ENCODE data around the gene KMT2C. TPM values are rescaled to one million over a fixed set of nuclear protein-coding genes. Genes with fewer than 3 reads are reported as not detected.

KMT2C gene
- total and polyA plus RNA-seq, 10 of the 15 experiments (the other 5 are each of a cell fraction or from before 2014, with no cell fraction given) = 3.3 to 45.2 (median 19.2) TPM

DNA sequence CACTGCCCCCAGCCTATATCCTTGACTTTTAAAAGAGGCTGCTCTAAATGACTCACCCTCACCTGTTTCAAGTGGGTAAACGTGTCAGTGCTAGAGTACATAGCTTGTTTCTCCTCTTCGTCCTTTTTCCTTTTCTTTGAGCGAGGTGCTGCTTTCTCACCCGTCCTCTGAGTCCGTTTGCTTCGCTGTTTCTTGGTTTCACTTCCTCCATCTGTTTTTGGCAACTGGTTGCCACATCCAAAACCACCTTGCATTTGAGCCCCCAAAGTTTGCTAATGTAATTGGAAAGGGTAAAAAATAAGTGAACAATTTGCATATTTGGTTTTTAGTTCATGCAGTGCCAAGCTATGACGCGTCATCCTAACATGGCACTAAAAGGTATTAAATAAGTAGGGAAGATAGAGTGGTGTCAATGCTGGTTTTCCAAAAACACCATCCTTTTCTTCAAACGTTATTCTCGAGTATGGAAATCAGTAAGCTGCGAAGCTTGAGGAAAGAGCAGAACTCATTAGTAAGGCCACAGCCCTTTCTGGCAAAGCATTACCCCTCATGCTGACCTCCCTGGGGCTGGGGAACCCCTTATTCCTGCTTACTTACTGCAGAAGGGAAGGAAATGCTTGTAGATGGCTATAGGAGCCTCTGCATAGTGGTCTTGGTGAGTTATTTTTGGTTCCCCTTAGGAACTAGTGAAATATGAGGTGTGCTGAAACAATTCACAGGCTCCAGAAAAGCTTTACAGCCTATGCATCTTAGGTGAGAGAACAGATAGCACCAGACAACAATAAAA, 276.8 kb downstream of the KMT2C start (continued):
- TF ChIP-seq EED (IDR thresholded peaks at IDR 0.05; ENCODE audit: low read depth) = peak; percentile 94
- TF ChIP-seq POLR2AphosphoS2 (IDR thresholded peaks at IDR 0.05; ENCODE audit: low read depth, low read length) = no peak
- TF ChIP-seq, protein P1, sequence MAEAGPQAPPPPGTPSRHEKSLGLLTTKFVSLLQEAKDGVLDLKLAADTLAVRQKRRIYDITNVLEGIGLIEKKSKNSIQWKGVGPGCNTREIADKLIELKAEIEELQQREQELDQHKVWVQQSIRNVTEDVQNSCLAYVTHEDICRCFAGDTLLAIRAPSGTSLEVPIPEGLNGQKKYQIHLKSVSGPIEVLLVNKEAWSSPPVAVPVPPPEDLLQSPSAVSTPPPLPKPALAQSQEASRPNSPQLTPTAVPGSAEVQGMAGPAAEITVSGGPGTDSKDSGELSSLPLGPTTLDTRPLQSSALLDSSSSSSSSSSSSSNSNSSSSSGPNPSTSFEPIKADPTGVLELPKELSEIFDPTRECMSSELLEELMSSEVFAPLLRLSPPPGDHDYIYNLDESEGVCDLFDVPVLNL (IDR thresholded peaks at IDR 0.05; ENCODE audit: low read depth, low read length) = no peak
- no peak for TF ChIP-seq SUZ12 (IDR thresholded peaks at IDR 0.05; ENCODE audit: unreplicated experiment)
- no peak for TF ChIP-seq CHD1 (IDR thresholded peaks at IDR 0.05; ENCODE audit: low read depth, low read length)
- no peak for TF ChIP-seq STAT3 (IDR thresholded peaks at IDR 0.05; ENCODE audit: low read depth, low read length)
- TF ChIP-seq, protein P2, sequence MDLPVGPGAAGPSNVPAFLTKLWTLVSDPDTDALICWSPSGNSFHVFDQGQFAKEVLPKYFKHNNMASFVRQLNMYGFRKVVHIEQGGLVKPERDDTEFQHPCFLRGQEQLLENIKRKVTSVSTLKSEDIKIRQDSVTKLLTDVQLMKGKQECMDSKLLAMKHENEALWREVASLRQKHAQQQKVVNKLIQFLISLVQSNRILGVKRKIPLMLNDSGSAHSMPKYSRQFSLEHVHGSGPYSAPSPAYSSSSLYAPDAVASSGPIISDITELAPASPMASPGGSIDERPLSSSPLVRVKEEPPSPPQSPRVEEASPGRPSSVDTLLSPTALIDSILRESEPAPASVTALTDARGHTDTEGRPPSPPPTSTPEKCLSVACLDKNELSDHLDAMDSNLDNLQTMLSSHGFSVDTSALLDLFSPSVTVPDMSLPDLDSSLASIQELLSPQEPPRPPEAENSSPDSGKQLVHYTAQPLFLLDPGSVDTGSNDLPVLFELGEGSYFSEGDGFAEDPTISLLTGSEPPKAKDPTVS (IDR thresholded peaks at IDR 0.05; ENCODE audit: low read depth, low read length) = no peak
- TF ChIP-seq, protein P3, sequence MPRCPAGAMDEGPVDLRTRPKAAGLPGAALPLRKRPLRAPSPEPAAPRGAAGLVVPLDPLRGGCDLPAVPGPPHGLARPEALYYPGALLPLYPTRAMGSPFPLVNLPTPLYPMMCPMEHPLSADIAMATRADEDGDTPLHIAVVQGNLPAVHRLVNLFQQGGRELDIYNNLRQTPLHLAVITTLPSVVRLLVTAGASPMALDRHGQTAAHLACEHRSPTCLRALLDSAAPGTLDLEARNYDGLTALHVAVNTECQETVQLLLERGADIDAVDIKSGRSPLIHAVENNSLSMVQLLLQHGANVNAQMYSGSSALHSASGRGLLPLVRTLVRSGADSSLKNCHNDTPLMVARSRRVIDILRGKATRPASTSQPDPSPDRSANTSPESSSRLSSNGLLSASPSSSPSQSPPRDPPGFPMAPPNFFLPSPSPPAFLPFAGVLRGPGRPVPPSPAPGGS (IDR thresholded peaks at IDR 0.05; ENCODE audit: borderline replicate concordance, insufficient read depth, low read depth, low read length, poor library complexity, severe bottlenecking) = no peak
- TF ChIP-seq YY1 (IDR thresholded peaks at IDR 0.05; ENCODE audit: low read depth, low read length) = 0 out of 2 replicates have a peak, but pooled peaks have one; percentile 12
- peak; percentile 85 for TF ChIP-seq BMI1 (IDR thresholded peaks at IDR 0.05; ENCODE audit: borderline replicate concordance)
- no peak for TF ChIP-seq SUPT20H (IDR thresholded peaks at IDR 0.05; ENCODE audit: borderline replicate concordance, control insufficient read depth, low read depth, low read length)
- TF ChIP-seq, protein P4, sequence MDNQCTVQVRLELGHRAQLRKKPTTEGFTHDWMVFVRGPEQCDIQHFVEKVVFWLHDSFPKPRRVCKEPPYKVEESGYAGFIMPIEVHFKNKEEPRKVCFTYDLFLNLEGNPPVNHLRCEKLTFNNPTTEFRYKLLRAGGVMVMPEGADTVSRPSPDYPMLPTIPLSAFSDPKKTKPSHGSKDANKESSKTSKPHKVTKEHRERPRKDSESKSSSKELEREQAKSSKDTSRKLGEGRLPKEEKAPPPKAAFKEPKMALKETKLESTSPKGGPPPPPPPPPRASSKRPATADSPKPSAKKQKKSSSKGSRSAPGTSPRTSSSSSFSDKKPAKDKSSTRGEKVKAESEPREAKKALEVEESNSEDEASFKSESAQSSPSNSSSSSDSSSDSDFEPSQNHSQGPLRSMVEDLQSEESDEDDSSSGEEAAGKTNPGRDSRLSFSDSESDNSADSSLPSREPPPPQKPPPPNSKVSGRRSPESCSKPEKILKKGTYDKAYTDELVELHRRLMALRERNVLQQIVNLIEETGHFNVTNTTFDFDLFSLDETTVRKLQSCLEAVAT (IDR thresholded peaks at IDR 0.05) = peak; percentile 90
- TF ChIP-seq NBN (IDR thresholded peaks at IDR 0.05) = peak; percentile 98
- no peak for TF ChIP-seq BRCA1 (IDR thresholded peaks at IDR 0.05; ENCODE audit: low read depth, low read length)
- no peak for TF ChIP-seq NFYB (IDR thresholded peaks at IDR 0.05; ENCODE audit: insufficient read depth, low read depth, low read length)
- TF ChIP-seq, protein P5, sequence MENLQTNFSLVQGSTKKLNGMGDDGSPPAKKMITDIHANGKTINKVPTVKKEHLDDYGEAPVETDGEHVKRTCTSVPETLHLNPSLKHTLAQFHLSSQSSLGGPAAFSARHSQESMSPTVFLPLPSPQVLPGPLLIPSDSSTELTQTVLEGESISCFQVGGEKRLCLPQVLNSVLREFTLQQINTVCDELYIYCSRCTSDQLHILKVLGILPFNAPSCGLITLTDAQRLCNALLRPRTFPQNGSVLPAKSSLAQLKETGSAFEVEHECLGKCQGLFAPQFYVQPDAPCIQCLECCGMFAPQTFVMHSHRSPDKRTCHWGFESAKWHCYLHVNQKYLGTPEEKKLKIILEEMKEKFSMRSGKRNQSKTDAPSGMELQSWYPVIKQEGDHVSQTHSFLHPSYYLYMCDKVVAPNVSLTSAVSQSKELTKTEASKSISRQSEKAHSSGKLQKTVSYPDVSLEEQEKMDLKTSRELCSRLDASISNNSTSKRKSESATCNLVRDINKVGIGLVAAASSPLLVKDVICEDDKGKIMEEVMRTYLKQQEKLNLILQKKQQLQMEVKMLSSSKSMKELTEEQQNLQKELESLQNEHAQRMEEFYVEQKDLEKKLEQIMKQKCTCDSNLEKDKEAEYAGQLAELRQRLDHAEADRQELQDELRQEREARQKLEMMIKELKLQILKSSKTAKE (IDR thresholded peaks at IDR 0.05; ENCODE audit: low read depth, poor library complexity, severe bottlenecking) = peak; percentile 85
- no peak; the same call in 1 of the 2 replicates for TF ChIP-seq ZNF207 (IDR thresholded peaks at IDR 0.05; ENCODE audit: borderline replicate concordance)
- peak; percentile 99 for TF ChIP-seq IKZF2 (IDR thresholded peaks at IDR 0.05)
- TF ChIP-seq SMC3 (IDR thresholded peaks at IDR 0.05; ENCODE audit: borderline replicate concordance, low read length) = no peak
- peak; percentile 69 for TF ChIP-seq JUNB (IDR thresholded peaks at IDR 0.05)
- TF ChIP-seq, protein P6, sequence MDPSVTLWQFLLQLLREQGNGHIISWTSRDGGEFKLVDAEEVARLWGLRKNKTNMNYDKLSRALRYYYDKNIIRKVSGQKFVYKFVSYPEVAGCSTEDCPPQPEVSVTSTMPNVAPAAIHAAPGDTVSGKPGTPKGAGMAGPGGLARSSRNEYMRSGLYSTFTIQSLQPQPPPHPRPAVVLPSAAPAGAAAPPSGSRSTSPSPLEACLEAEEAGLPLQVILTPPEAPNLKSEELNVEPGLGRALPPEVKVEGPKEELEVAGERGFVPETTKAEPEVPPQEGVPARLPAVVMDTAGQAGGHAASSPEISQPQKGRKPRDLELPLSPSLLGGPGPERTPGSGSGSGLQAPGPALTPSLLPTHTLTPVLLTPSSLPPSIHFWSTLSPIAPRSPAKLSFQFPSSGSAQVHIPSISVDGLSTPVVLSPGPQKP (IDR thresholded peaks at IDR 0.05; ENCODE audit: low read depth, low read length) = no peak

All from GM12878 (cell line).